ENCODE measurements around the gene H2AZ1.
A peak's percentile ranks its signal among the peaks of the same experiment; 100 is the strongest.

H2AZ1 gene

GRCh38 chr4:99945718-99946355 is 4.2 kb downstream of the H2AZ1 start:
- no peak for DNase-seq

- no peak for DNase-seq
Observed at GRCh38 chr4:99943904-99944437, 6.1 kb downstream of the H2AZ1 start.

GRCh38 chr4:99938243-99938753 is 11.8 kb downstream of the H2AZ1 start:
- no peak for DNase-seq

GRCh38 chr4:99934891-99935290 is 15.2 kb downstream of the H2AZ1 start:
- DNase-seq: no peak

- DNase-seq: no peak
Observed at GRCh38 chr4:99927566-99927965, 22.5 kb downstream of the H2AZ1 start.

- DNase-seq: peak; percentile 21
Observed at GRCh38 chr4:99921174-99921573, 28.9 kb downstream of the H2AZ1 start.

GRCh38 chr4:99918656-99919055 is 31.4 kb downstream of the H2AZ1 start:
- no peak for DNase-seq

GRCh38 chr4:99917575-99917974 is 32.5 kb downstream of the H2AZ1 start:
- no peak for DNase-seq

GRCh38 chr4:99915449-99915848 is 34.6 kb downstream of the H2AZ1 start:
- DNase-seq: no peak

Measured in CD4-positive, alpha-beta T cell treated with Interleukin-6 for 4 hours (primary cell).